ENCODE data around the gene SAPCD2. TPM values are rescaled to one million over a fixed set of nuclear protein-coding genes. Genes with fewer than 3 reads are reported as not detected.
"Not testable (repeated sequence)": the region's sequence is repeated elsewhere in the genome, so short reads cannot be mapped to it uniquely, and the experiment has no call there.

SAPCD2 gene
- total RNA-seq, 2 donors from 2014 or later = 7.2 to 17.2 TPM

GRCh38 chr9:137034039-137034708 is 36.2 kb downstream of the SAPCD2 start:
- TF ChIP-seq POLR2AphosphoS5 (IDR thresholded peaks at IDR 0.05) (no peak), CTCF (IDR thresholded peaks at IDR 0.05) (peak in 1 of 4 experiments; percentile 4)
- Histone ChIP-seq H3K36me3 (peaks cover 0 to 2% of the 10 kb centered on the region in 2 donors), H3K27me3 (replicated peaks; ENCODE audit: insufficient read depth) (no peaks in the 10 kb centered on the region), H3K4me3 (no peak overlapping the region), H3K27ac (no peak overlapping the region), H3K9me3 (no peaks in the 10 kb centered on the region), H3K4me1 (replicated peaks) (peaks cover 9% of the 10 kb centered on the region)
- 47% methylated on average over 13 of the region's 15 CpGs for WGBS
- no peak for DNase-seq (ENCODE audit: low spot score)
- intact Hi-C loops (cut with DNase I) = loop anchor here (5.0 kb wide), 1 partner anchor 82 kb away; the partner anchor contains the start of gene LCN12

- not testable (repeated sequence) for H3K27me3 ChIP-seq (replicated peaks; ENCODE audit: insufficient read depth); H3K36me3 ChIP-seq; DNase-seq (ENCODE audit: low spot score); H3K9me3 ChIP-seq; H3K27ac ChIP-seq; H3K4me3 ChIP-seq
- intact Hi-C loops (cut with DNase I) = loop anchor here (5.0 kb wide), 1 partner anchor 81 kb away; the partner anchor contains the start of gene LCN12
- H3K4me1 ChIP-seq (replicated peaks) = peaks cover 16% of the 10 kb centered on the region
- 97% methylated on average over 5 of the region's 5 CpGs for WGBS
Observed at GRCh38 chr9:137033481-137033880, 36.9 kb downstream of the SAPCD2 start.

- Histone ChIP-seq H3K4me1 (replicated peaks) (peaks cover 18% of the 10 kb centered on the region), H3K27me3 (replicated peaks; ENCODE audit: insufficient read depth) (no peaks in the 10 kb centered on the region), H3K27ac (no peak overlapping the region), H3K4me3 (no peak overlapping the region), H3K9me3 (no peaks in the 10 kb centered on the region), H3K36me3 (no peaks in the 10 kb centered on the region)
- DNase-seq (ENCODE audit: low spot score) = no peak
- intact Hi-C loops (cut with DNase I) = loop anchor here (5.0 kb wide), 1 partner anchor 81 kb away; the partner anchor contains the start of gene LCN12
- no peak for TF ChIP-seq POLR2AphosphoS5 (IDR thresholded peaks at IDR 0.05)
- TF ChIP-seq CTCF (IDR thresholded peaks at IDR 0.05) = no peak
- TF ChIP-seq POLR2A (IDR thresholded peaks at IDR 0.05) = no peak
- 81% methylated on average over 10 of the region's 10 CpGs for WGBS
Observed at GRCh38 chr9:137032858-137033257, 37.5 kb downstream of the SAPCD2 start.

- no peaks in the 10 kb centered on the region for H3K9me3 ChIP-seq
- no peaks in the 10 kb centered on the region for H3K27me3 ChIP-seq (replicated peaks; ENCODE audit: insufficient read depth)
- DNase-seq (ENCODE audit: low spot score) = no peak
- H3K36me3 ChIP-seq = no peaks in the 10 kb centered on the region
- intact Hi-C loops (cut with DNase I) = loop anchor here (5.0 kb wide), 1 partner anchor 80 kb away; the partner anchor contains the start of gene LCN12
- 63% methylated on average over 16 of the region's 16 CpGs for WGBS
- H3K4me1 ChIP-seq (replicated peaks) = peaks cover 23% of the 10 kb centered on the region
- TF ChIP-seq POLR2A (IDR thresholded peaks at IDR 0.05) (no peak), POLR2AphosphoS5 (IDR thresholded peaks at IDR 0.05) (no peak), CTCF (IDR thresholded peaks at IDR 0.05) (no peak)
- H3K4me3 ChIP-seq = no peak within 1 kb of the TSS
- H3K27ac ChIP-seq = no peak within 1 kb of the TSS
Observed at GRCh38 chr9:137031904-137032640, 38.3 kb downstream of the SAPCD2 start, which contains the start of gene FUT7. Gene FUT7 (minus strand): TSS chr9:137032088. CDS start chr9:137031991, 97 bp downstream.

Measured in prostate gland (tissue), 2 donors.